Measurements from ENCODE around the gene AMFR. TPM values are rescaled to one million over a fixed set of nuclear protein-coding genes. Genes with fewer than 3 reads are reported as not detected.

The AMFR gene
- 10 to 100 TPM; 56.7 to 70.6 (median 59.3) TPM for polyA plus RNA-seq (ENCODE audit: insufficient read depth in 1 of 5, insufficient read length in 5 of 5, low replicate concordance in 1 of 5)
- long read RNA-seq, donor 1, transcript AMFR-201 (14 exons, 3,600 nt), result major isoform, 10 of 19 reads
- long read RNA-seq, donor 1, partial matches to known transcripts, result 6 of 19 reads
- long read RNA-seq, donor 1, other reads (novel, unspliced or antisense), result 0 of 19 reads
- long read RNA-seq, donor 2, transcript AMFR-201 (14 exons, 3,600 nt), result major isoform, 8 of 11 reads
- long read RNA-seq, donor 2, partial matches to known transcripts, result 0 of 11 reads
- long read RNA-seq, donor 2, other reads (novel, unspliced or antisense), result 0 of 11 reads
- long read RNA-seq, donor 3, transcript AMFR-201 (14 exons, 3,600 nt), result major isoform, 8 of 13 reads
- long read RNA-seq, donor 3, partial matches to known transcripts, result 0 of 13 reads
- long read RNA-seq, donor 3, other reads (novel, unspliced or antisense), result 0 of 13 reads
- long read RNA-seq, donor 4, transcript AMFR-201 (14 exons, 3,600 nt), result major isoform, 5 of 15 reads
- long read RNA-seq, donor 4, transcript AMFR-208 (1 exons, 1,844 nt), result major isoform, 5 of 15 reads
- long read RNA-seq, donor 4, partial matches to known transcripts, result 5 of 15 reads
- long read RNA-seq, donor 4, other reads (novel, unspliced or antisense), result 0 of 15 reads
- long read RNA-seq, donor 5, transcript AMFR-208 (1 exons, 1,844 nt), result major isoform, 6 of 15 reads
- long read RNA-seq, donor 5, partial matches to known transcripts, result 5 of 15 reads
- long read RNA-seq, donor 5, other reads (novel, unspliced or antisense), result 0 of 15 reads
- long read RNA-seq, donor 6, transcript AMFR-201 (14 exons, 3,600 nt), result major isoform, 5 of 10 reads
- long read RNA-seq, donor 6, partial matches to known transcripts, result 0 of 10 reads
- long read RNA-seq, donor 6, other reads (novel, unspliced or antisense), result 0 of 10 reads
- long read RNA-seq, donor 7, transcript AMFR-201 (14 exons, 3,600 nt), result major isoform, 10 of 19 reads
- long read RNA-seq, donor 7, partial matches to known transcripts, result 7 of 19 reads
- long read RNA-seq, donor 7, other reads (novel, unspliced or antisense), result 0 of 19 reads
- long read RNA-seq, donor 8, transcript AMFR-201 (14 exons, 3,600 nt), result major isoform, 5 of 6 reads
- long read RNA-seq, donor 8, partial matches to known transcripts, result 0 of 6 reads
- long read RNA-seq, donor 8, other reads (novel, unspliced or antisense), result 0 of 6 reads

- peak; percentile 70 to 71 for DNase-seq
Observed at GRCh38 chr16:56425439-56425832, at the start of gene AMFR. Gene AMFR, minus strand, starts transcription at chr16:56425545. Its CDS starts 218 bp downstream, at chr16:56425327.

- DNase-seq, result no peak
Observed at GRCh38 chr16:56470666-56471065, 45.3 kb upstream of the AMFR start.

- no peak for DNase-seq
Observed at GRCh38 chr16:56470232-56470631, 44.9 kb upstream of the AMFR start.

- no peak for DNase-seq
Observed at GRCh38 chr16:56469748-56470147, 44.4 kb upstream of the AMFR start.

- no peak for DNase-seq
Observed at GRCh38 chr16:56468800-56469199, 43.5 kb upstream of the AMFR start.

GRCh38 chr16:56466344-56466743 lies 41.0 kb upstream of the AMFR start:
- DNase-seq, result no peak

GRCh38 chr16:56463153-56463552 lies 37.8 kb upstream of the AMFR start:
- DNase-seq, result no peak

- no peak for DNase-seq
Observed at GRCh38 chr16:56462064-56462796, 36.9 kb upstream of the AMFR start.

GRCh38 chr16:56460101-56460500 lies 34.8 kb upstream of the AMFR start:
- no peak for DNase-seq

- DNase-seq, result no peak
Observed at GRCh38 chr16:56457927-56458470, 32.7 kb upstream of the AMFR start.

GRCh38 chr16:56451753-56452689 lies 26.7 kb upstream of the AMFR start:
- DNase-seq, result peak; percentile 12 to 14

GRCh38 chr16:56450986-56451752 lies 25.8 kb upstream of the AMFR start, which contains the start of the genes NUDT21 and OGFOD1:
Gene NUDT21, minus strand, starts transcription at chr16:56451332. Its CDS starts 130 bp downstream, at chr16:56451202.
Gene OGFOD1, plus strand, starts transcription at chr16:56451554. Its CDS starts 59 bp downstream, at chr16:56451613.
- DNase-seq, result peak; percentile 90 to 93

GRCh38 chr16:56450275-56450985 lies 25.1 kb upstream of the AMFR start:
- no peak for DNase-seq

- no peak for DNase-seq
Observed at GRCh38 chr16:56448005-56448404, 22.7 kb upstream of the AMFR start.

- DNase-seq, result no peak
Observed at GRCh38 chr16:56447286-56447685, 21.9 kb upstream of the AMFR start.

GRCh38 chr16:56438038-56438437 lies 12.7 kb upstream of the AMFR start:
- no peak for DNase-seq

- DNase-seq, result no peak
Observed at GRCh38 chr16:56436258-56436657, 10.9 kb upstream of the AMFR start.

- DNase-seq, result no peak
Observed at GRCh38 chr16:56428091-56428490, 2.7 kb upstream of the AMFR start.

Data from right lung (tissue), 10 donors.